T1000 (cell line): ENCODE results near the gene RRP8.

Source experiments
- DNase-seq: peaks from one replicate; lab custom pipeline; 2025; ENCODE audit warnings: mixed read lengths; lab: John Stamatoyannopoulos, UW

RRP8 gene

GRCh38 chr11:6568191-6568918 lies 35.1 kb downstream of the RRP8 start:
- no peak for DNase-seq

DNA sequence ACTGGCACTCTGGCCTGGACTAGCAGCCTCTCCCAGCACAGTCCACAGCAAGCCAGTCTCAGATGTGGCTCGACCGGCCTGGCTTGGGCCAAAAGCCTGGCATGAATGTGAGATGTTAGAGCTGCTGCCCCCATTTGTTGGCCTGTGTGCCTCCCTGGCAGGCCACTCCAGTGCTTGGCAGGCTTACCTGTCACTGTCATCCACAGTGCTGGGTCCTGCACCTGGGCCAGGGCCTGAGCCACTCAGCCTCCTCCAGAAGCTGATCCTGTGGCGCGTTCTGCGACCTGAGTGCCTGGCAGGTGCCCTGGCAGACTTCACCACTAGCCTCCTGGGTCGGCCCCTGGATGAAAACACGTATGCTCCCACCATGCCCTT lies 36.1 kb downstream of the RRP8 start:
- DNase-seq: no peak

DNA sequence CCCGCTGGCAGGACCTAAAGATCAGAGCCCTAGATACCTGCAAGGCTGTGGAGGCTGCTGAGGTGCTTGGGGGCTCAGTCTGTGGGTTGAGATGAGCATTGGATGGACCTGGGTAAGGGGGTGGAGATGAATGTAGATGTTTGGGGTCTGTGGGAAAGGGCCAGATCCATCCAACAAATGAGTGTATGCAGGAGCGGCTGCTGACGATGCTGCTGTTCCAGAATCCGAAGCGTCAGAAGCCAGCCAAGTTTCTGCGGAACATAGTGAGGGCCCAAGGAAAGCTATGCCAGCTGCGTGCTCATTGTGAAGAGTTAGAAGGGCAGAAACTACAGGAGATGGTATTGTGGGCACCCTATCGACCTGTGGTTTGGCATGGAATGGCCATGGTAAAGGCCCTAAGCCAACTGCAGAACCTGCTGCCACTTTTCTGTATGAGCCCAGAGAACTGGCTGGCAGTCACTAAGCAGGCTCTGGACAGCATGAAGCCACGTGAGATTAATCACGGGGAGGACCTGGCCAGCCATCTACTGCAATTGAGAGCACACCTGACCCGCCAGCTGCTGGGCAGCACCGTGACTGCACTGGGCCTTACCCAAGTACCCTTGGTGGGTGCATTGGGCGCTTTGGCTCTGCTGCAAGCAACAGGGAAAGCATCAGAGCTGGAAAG lies 36.6 kb downstream of the RRP8 start:
- no peak for DNase-seq

DNA sequence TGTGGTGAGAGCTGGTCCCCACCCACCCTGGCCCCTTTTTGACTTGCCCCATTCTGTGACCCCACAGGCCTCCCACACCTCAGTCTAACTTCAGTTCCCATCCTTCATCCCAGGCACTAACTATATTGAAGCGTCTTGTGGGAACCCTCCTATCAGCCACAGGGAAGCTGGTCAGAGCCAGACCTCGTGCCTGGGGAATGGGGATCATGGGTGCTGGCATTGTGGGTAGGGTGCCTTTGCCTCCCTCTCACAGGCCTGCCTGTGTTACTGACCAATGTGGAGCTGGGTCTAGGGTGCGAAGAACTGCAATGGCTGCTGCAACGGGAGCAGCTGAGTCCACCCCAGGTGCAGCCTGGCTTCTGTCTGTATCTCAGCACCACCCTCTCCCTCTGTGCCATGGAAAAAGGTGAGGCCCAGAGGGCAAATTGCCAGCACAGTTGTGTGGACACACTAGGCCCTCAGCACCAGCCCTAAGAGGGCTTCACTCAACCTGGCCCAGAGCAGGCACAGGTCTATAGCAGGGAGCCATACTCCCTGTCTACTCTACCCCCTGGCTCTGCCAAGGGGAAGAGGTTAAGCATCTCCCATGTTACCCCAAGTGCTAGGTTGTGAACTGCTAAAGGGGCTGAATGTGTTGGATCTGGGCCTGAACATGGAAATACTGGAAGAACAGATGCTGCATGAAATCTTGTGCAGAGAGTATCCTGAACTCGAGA lies 37.3 kb downstream of the RRP8 start:
- DNase-seq: no peak

DNA sequence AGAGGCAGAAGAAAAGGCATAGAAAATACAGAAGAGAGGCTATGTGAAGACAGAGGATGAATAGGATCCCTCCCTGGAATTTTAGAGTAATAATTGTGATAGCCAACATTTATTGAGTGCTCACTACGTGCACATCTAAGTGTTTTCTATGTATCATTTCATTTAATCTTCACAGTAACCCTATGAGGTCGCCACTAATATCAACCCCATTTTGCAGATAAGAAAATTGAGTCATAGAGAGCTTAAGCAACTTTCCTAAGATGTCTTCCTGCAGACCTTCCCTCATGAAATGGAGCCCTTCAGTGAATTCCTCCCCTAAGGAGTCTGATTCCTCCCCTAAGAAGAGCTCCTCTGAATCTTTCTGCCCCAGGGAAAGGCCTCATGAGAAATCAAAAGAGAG lies 38.1 kb downstream of the RRP8 start:
- no peak for DNase-seq

DNA sequence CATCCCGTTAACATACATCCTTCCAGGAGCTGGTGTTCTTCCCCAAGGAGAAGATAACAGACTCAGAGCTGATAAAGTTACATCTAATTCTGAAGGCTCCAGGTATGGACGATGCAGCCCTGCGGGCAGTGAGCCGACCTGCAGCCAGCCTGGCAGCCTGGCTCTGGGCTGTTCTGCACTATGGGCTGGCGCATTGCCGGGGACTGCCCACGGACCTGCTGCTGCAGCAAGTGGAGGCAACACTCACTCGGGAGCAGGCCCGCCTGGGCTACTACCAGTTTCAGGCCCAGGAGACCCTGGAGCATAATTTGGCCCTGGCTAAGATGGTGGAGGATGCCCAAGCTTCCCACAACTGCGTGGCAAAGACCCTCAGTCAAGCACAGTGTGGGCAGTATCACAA lies 39.7 kb downstream of the RRP8 start:
- DNase-seq: no peak

GRCh38 chr11:6563121-6563619 lies 40.2 kb downstream of the RRP8 start:
- no peak for DNase-seq

DNA sequence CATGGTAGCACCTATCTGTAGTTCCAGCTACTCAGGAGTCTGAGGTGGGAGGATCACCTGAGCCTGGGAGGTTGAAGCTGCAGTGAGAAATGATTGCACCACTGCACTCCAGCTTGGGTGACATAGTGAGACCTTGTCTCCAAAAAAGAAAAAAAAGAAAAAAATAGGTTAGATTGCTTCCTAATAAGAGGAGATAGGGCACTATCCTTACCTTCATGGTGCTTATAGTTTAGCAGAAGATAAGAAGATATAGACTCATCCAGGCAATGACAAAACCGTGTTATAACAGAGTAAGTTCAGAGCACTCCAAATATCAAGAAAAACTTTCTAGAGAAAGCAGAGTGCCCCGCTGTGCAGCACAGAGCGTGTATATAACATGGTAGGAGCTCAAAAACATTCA lies 42.1 kb downstream of the RRP8 start:
- DNase-seq: no peak

DNA sequence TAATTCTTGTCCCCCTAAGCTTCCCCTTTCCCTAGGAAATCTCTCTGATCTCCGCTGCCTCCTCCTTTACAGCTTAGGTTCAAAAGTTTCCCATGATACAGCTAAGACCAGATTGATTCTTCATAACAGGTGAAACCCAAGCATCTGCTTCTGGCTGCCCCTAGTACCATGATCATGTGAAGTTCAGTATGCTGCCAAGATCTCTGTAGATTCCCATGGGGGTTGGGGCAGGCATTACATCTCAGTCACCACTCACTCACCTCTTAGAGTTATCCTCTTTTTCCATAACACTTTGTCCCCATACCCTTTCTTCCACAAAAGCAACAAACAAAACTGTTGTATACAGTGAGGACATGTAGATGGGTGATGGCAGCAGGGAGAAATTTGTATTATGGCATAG lies 44.0 kb downstream of the RRP8 start:
- no peak for DNase-seq

GRCh38 chr11:6557761-6558674 lies 45.4 kb downstream of the RRP8 start:
- no peak for DNase-seq

DNA sequence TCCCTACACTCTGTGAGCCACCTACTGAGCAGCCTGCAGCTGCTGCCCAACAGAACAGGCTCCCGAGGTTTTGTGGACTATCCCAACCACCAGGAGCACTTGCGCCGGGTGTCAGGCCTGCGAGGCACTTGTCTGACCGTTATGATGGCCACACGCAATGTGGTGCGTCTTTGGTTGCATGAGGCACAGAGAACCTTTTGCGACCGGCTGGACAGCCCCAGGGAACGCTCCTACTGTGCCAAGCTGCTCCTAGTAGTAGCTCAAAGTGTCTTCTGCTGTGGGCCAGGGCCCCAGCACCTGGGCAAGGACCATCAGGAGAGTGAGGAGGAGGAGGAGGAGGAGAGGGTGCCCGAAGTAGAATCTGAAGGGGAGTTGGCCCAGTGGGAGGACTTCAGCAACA lies 46.4 kb downstream of the RRP8 start:
- DNase-seq: no peak

GRCh38 chr11:6556139-6556949 lies 47.1 kb downstream of the RRP8 start:
- no peak for DNase-seq

DNA sequence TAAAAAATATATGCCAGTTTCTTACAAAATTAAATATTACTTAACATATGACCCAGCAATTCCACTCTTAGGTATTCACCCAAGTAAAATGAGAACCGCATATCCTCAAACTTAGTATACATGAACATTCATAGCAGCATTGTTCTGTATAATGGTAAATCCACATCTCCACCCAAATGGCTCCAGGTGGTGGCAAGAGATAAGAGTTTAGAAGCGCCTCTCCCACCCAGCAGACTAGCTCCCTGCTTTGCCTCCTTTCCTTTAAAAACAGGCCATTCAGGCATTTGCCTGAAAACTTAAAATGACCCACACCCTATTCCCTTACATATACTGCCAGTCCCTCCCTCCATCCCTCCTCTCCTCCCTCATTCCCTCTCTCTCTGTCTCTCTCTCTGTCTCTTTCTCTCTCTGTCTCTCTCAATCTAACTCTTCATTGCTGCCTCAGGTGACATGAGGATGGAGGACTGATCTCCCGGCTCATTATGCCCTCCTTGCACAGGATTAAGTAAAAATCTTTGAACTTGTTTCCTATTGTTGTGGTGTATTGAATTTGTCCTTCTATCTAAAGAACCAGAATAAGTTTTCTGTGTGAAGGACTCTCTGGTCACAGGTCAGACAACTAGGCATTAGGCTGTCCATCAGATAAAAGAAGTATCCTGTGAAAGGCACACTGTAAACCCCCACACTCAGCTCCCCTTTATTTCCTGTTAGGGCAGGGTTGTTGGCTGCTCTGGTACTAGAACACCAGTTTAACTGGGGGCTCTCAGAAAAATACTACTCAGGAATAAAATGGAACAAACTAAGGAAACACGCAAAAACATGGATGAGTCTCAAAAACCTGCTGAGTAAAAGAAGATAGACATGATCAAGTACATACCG lies 48.3 kb downstream of the RRP8 start:
- no peak for DNase-seq

- DNase-seq: no peak
Observed at GRCh38 chr11:6553634-6554033, 49.8 kb downstream of the RRP8 start.

- no peak for DNase-seq
Observed at GRCh38 chr11:6548641-6549040, 54.8 kb downstream of the RRP8 start.

DNA sequence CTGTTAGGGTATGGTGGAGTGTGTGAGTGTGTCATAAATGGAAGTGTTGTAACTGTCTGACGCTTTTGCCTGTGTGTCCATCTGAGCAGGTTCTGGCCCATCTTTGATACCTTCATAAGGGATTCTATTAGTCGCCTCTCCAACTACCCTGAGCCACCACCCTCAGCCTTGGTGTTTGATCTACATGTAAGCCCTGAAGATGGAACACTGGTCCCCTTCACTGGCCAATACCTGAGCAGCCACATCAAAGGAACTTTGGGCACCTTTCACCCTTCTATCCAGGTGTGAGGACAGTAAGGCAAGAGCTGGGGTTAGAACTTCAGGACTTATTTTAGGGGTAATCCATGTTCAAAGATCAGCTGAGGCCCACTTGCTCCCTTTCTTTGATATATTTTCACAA lies 55.3 kb downstream of the RRP8 start:
- DNase-seq: no peak

GRCh38 chr11:6547177-6547576 lies 56.2 kb downstream of the RRP8 start:
- DNase-seq: no peak

DNA sequence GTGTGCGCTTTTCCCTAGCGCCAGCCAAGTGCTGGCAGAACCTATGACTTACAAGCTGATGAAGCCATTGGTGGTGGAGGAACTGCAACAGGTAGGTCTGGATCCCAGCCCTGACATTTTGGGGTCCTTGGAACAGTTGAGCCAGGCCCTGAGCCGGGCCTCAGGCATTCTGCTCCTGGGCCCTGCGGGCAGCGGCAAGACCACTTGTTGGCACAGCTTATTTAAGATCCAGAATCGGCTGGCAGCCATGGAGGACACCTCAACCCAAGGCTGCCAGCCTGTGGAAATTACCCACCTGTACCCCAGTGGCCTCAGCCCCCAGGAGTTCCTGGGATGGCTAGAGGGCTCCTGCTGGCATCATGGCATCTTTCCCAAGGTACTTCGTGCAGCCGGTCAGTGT lies 56.7 kb downstream of the RRP8 start:
- no peak for DNase-seq

DNA sequence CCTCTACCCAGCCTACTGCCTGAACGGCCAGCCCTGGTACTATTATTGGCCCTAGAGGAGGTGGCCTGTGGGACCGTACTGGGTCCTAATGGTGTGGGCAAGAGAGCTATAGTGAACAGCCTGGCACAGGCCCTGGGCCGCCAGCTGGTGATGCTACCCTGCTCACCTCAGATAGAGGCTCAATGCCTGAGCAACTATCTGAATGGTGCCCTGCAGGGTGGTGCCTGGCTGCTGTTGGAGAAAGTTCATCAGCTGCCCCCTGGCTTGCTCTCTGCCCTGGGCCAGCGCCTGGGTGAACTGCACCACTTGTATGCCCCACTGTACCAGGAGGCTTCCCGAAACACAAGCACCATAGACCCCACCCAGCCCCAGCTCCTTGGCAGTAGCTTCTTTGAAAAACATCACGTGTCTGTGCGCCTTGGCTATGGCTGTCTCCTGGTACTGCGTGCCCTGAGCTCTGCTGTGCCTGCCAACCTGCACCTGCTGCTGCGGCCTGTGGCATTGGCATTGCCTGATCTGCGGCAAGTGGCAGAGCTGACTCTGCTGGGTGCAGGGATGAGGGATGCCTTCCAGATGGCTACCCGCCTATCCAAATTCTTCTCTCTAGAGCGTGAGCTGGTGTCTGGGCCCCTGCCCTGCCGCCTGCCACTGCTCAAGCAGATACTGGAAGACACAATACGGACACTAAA lies 57.4 kb downstream of the RRP8 start:
- no peak for DNase-seq
